ENCODE measurements around the gene TRAFD1. TPM values are rescaled to one million over a fixed set of nuclear protein-coding genes. Genes with fewer than 3 reads are reported as not detected.
"Not testable (repeated sequence)": the region's sequence is repeated elsewhere in the genome, so short reads cannot be mapped to it uniquely, and the experiment has no call there.

TRAFD1 gene
- total RNA-seq, 1 experiment from 2014 or later = 14.6 TPM

- peak; percentile 16 for DNase-seq (ENCODE audit: low read depth, low spot score)
These were observed 22.7 kb downstream of the TRAFD1 start for GRCh38 chr12:112148031-112148513.

GRCh38 chr12:112149596-112149995, 24.2 kb downstream of the TRAFD1 start:
- in situ Hi-C loops (cut with HindIII; ENCODE audit: low pct_unique_long_range_greater_than_20kb, low sequenced_read_pairs) = no loop called here
- DNase-seq (ENCODE audit: low read depth, low spot score) = no peak

More at GRCh38 chr12:112148031-112148513, 22.7 kb downstream of the TRAFD1 start:
- in situ Hi-C loops (cut with HindIII; ENCODE audit: low pct_unique_long_range_greater_than_20kb, low sequenced_read_pairs) = no loop called here

GRCh38 chr12:112151766-112152541, 26.6 kb downstream of the TRAFD1 start:
- DNase-seq (ENCODE audit: low read depth, low spot score) = no peak
- in situ Hi-C loops (cut with HindIII; ENCODE audit: low pct_unique_long_range_greater_than_20kb, low sequenced_read_pairs) = no loop called here

- in situ Hi-C loops (cut with HindIII; ENCODE audit: low pct_unique_long_range_greater_than_20kb, low sequenced_read_pairs) = no loop called here
These were observed 28.0 kb downstream of the TRAFD1 start for GRCh38 chr12:112153181-112153892.

GRCh38 chr12:112153893-112154219, 28.5 kb downstream of the TRAFD1 start:
- DNase-seq (ENCODE audit: low read depth, low spot score) = no peak
- in situ Hi-C loops (cut with HindIII; ENCODE audit: low pct_unique_long_range_greater_than_20kb, low sequenced_read_pairs) = no loop called here

More at GRCh38 chr12:112153181-112153892, 28.0 kb downstream of the TRAFD1 start:
- no peak for DNase-seq (ENCODE audit: low read depth, low spot score)

GRCh38 chr12:112158461-112159145, 33.2 kb downstream of the TRAFD1 start:
- in situ Hi-C loops (cut with HindIII; ENCODE audit: low pct_unique_long_range_greater_than_20kb, low sequenced_read_pairs); DNase-seq (ENCODE audit: low read depth, low spot score): not testable (repeated sequence)

GRCh38 chr12:112159146-112159541, 33.8 kb downstream of the TRAFD1 start:
- no peak for DNase-seq (ENCODE audit: low read depth, low spot score)
- in situ Hi-C loops (cut with HindIII; ENCODE audit: low pct_unique_long_range_greater_than_20kb, low sequenced_read_pairs) = no loop called here

GRCh38 chr12:112160611-112161010, 35.3 kb downstream of the TRAFD1 start:
- in situ Hi-C loops (cut with HindIII; ENCODE audit: low pct_unique_long_range_greater_than_20kb, low sequenced_read_pairs) = no loop called here
- no peak for DNase-seq (ENCODE audit: low read depth, low spot score)

GRCh38 chr12:112161711-112162110, 36.4 kb downstream of the TRAFD1 start:
- DNase-seq (ENCODE audit: low read depth, low spot score) = no peak
- in situ Hi-C loops (cut with HindIII; ENCODE audit: low pct_unique_long_range_greater_than_20kb, low sequenced_read_pairs) = no loop called here

- in situ Hi-C loops (cut with HindIII; ENCODE audit: low pct_unique_long_range_greater_than_20kb, low sequenced_read_pairs) = no loop called here
- DNase-seq (ENCODE audit: low read depth, low spot score) = no peak
These were observed 37.0 kb downstream of the TRAFD1 start for GRCh38 chr12:112162241-112162790.

GRCh38 chr12:112163056-112163455, 37.7 kb downstream of the TRAFD1 start:
- no peak for DNase-seq (ENCODE audit: low read depth, low spot score)
- in situ Hi-C loops (cut with HindIII; ENCODE audit: low pct_unique_long_range_greater_than_20kb, low sequenced_read_pairs) = no loop called here

GRCh38 chr12:112163471-112163991, 38.2 kb downstream of the TRAFD1 start:
- in situ Hi-C loops (cut with HindIII; ENCODE audit: low pct_unique_long_range_greater_than_20kb, low sequenced_read_pairs) = no loop called here
- DNase-seq (ENCODE audit: low read depth, low spot score) = no peak

GRCh38 chr12:112164011-112164660, 38.8 kb downstream of the TRAFD1 start:
- in situ Hi-C loops (cut with HindIII; ENCODE audit: low pct_unique_long_range_greater_than_20kb, low sequenced_read_pairs) = no loop called here
- no peak for DNase-seq (ENCODE audit: low read depth, low spot score)

- no peak for DNase-seq (ENCODE audit: low read depth, low spot score)
- in situ Hi-C loops (cut with HindIII; ENCODE audit: low pct_unique_long_range_greater_than_20kb, low sequenced_read_pairs) = no loop called here
These were observed 40.3 kb downstream of the TRAFD1 start for GRCh38 chr12:112165624-112166023.

GRCh38 chr12:112166051-112167015, 41.0 kb downstream of the TRAFD1 start:
- in situ Hi-C loops (cut with HindIII; ENCODE audit: low pct_unique_long_range_greater_than_20kb, low sequenced_read_pairs) = no loop called here

GRCh38 chr12:112167031-112167461, 41.7 kb downstream of the TRAFD1 start:
- in situ Hi-C loops (cut with HindIII; ENCODE audit: low pct_unique_long_range_greater_than_20kb, low sequenced_read_pairs) = no loop called here
- no peak for DNase-seq (ENCODE audit: low read depth, low spot score)

More at GRCh38 chr12:112166051-112167015, 41.0 kb downstream of the TRAFD1 start:
- no peak for DNase-seq (ENCODE audit: low read depth, low spot score)
